K562 (cell line): ENCODE data around the gene GNPTAB. TPM values are rescaled to one million over a fixed set of nuclear protein-coding genes. Genes with fewer than 3 reads are reported as not detected.

Experiments
- ATAC-seq: fragments of 200-7000 bp; cut with Tn5 transposase; 3 replicates; pipeline ENCODE4 v1.9.1; 2020; ENCODE audit warnings: moderate library complexity
- BruUV-seq: library from RNA; stranded (reverse); fragments of 400-500 nt; replicated peaks from 2 replicates; lab custom pipeline; 2021; lab: Mats Ljungman, UMichigan
- CTCF ChIA-PET: fragments of 300-600 bp; formaldehyde crosslinking; extraction: SDS; loops from one replicate; lab custom pipeline; 2021; ENCODE audit warnings: low intra/inter-chr PET ratio; lab: Yijun Ruan, JAX
- POLR2A ChIA-PET: fragments of 300-600, 350-650 bp; sonication (Branson Sonifier 250); formaldehyde crosslinking; extraction: SDS; loops from one replicate; lab custom pipeline; 2021; ENCODE audit warnings: antibody characterized with exemption, inconsistent platforms; lab: Yijun Ruan, JAX
- DNase-seq, 4 experiments: peaks; one replicate each; pipeline versions ENCODE4 v3.0.0 to v3.0.0-alpha.2; 2011 to 2018; ENCODE audit warnings: low spot score in 3 of 4, mixed read lengths in 3 of 4; ENCODE audit errors: extremely low read depth in 1 of 4
- FAIRE-seq: peaks from 2 replicates; lab custom pipeline; 2011; peaks lifted over from hg19 to GRCh38; lab: Jason Lieb, UNC
- H2AFZ ChIP-seq: 2 replicates; pipeline ENCODE4 v1.6.0; 2011; ENCODE audit warnings: low read depth, low read length, control low read depth, inconsistent platforms
- H3K27ac ChIP-seq: fragments of 200-600 bp; 3 replicates; pipeline ENCODE4 v1.8.0; 2011; ENCODE audit warnings: low read depth, mild to moderate bottlenecking, control low read depth, inconsistent platforms, low read length, moderate library complexity, mixed read lengths; ENCODE audit errors: extremely low read depth
- H3K27me3 ChIP-seq, 2 experiments: fragments of 300-600 bp in 1 of 2; 2 replicates in 1 of 2; 3 replicates in 1 of 2; pipeline versions ENCODE4 v1.6.0 to v1.8.0; 2011; ENCODE audit warnings: inconsistent platforms in 2 of 2, low read length in 2 of 2, mild to moderate bottlenecking in 1 of 2, mixed read lengths in 1 of 2, moderate library complexity in 1 of 2; ENCODE audit not compliant: control insufficient read depth in 2 of 2, insufficient read depth in 2 of 2
- H3K36me3 ChIP-seq: fragments of 300-600 bp; 3 replicates; pipeline ENCODE4 v1.8.0; 2011; ENCODE audit warnings: mild to moderate bottlenecking, low read length, inconsistent platforms; ENCODE audit not compliant: control insufficient read depth, insufficient read depth
- H3K4me1 ChIP-seq, 2 experiments: fragments of 200-600 bp in 1 of 2; replicated peaks in 1 of 2; 2 replicates in 1 of 2; 3 replicates in 1 of 2; pipeline versions ENCODE4 v1.5.1 to v1.8.0; 2011; ENCODE audit warnings: inconsistent platforms in 2 of 2, low read length in 2 of 2, mild to moderate bottlenecking in 1 of 2, mixed read lengths in 1 of 2, moderate library complexity in 1 of 2; ENCODE audit not compliant: control insufficient read depth in 2 of 2, insufficient read depth in 2 of 2
- H3K4me2 ChIP-seq: 2 replicates; pipeline ENCODE4 v1.6.1; 2011; ENCODE audit warnings: low read length, control low read depth, inconsistent platforms, mixed read lengths; ENCODE audit not compliant: insufficient read depth
- H3K4me3 ChIP-seq: fragments of 200-600 bp; sonication (generic), shearing (Covaris generic); 2 replicates; pipeline ENCODE4 v1.5.1; 2016; ENCODE audit warnings: control low read depth, inconsistent platforms
- H3K79me2 ChIP-seq: fragments of 200-600 bp; 3 replicates; pipeline ENCODE4 v1.8.0; 2011; ENCODE audit warnings: low read length, inconsistent platforms; ENCODE audit not compliant: control insufficient read depth, insufficient read depth
- H3K9ac ChIP-seq, 2 experiments: 2 replicates each; pipeline versions ENCODE4 v1.6.0 to v1.6.1; 2011; ENCODE audit warnings: low read depth in 2 of 2, low read length in 2 of 2, control low read depth in 1 of 2, inconsistent platforms in 1 of 2, mild to moderate bottlenecking in 1 of 2, mixed read lengths in 1 of 2; ENCODE audit not compliant: insufficient read depth in 1 of 2
- H3K9me1 ChIP-seq: one replicate; pipeline ENCODE4 v1.6.0; 2011; ENCODE audit warnings: inconsistent platforms, mild to moderate bottlenecking, low read length, moderate library complexity; ENCODE audit not compliant: control insufficient read depth, insufficient read depth
- H3K9me3 ChIP-seq: replicated peaks from 2 replicates; pipeline ENCODE4 v1.5.1; 2011; ENCODE audit warnings: low read depth, low read length, inconsistent platforms; ENCODE audit not compliant: control insufficient read depth, insufficient read depth
- H4K20me1 ChIP-seq: replicated peaks from 2 replicates; pipeline ENCODE4 v1.6.1; 2011; ENCODE audit warnings: low read length, inconsistent platforms, mixed read lengths; ENCODE audit not compliant: control insufficient read depth, insufficient read depth
- BCLAF1 ChIP-seq, 2 experiments: fragments of 450-650 bp in 1 of 2; IDR thresholded peaks; 2 replicates each; pipeline ENCODE4 v1.6.1; 2011 to 2017; ENCODE audit warnings: low read depth in 2 of 2, antibody characterized with exemption in 1 of 2, borderline replicate concordance in 1 of 2, low read length in 1 of 2, mild to moderate bottlenecking in 1 of 2, mixed read lengths in 1 of 2; ENCODE audit not compliant: control insufficient read depth in 1 of 2
- DPF2 ChIP-seq: fragments of 450-650 bp; IDR thresholded peaks from 2 replicates; pipeline ENCODE4 v1.6.1; 2016
- MCM7 ChIP-seq, 2 experiments: fragments of 450-650 bp; IDR thresholded peaks; 2 replicates each; pipeline ENCODE4 v1.6.1; 2016 to 2018
- NCOA6 ChIP-seq: fragments of 450-650 bp; IDR thresholded peaks from 2 replicates; pipeline ENCODE4 v1.6.1; 2017; ENCODE audit warnings: mild to moderate bottlenecking
- THRA ChIP-seq: fragments of 450-650 bp; IDR thresholded peaks from 2 replicates; pipeline ENCODE4 v1.6.1; 2017; ENCODE audit warnings: mild to moderate bottlenecking, moderate library complexity
- XRCC4 ChIP-seq: IDR thresholded peaks from one replicate; pipeline ENCODE4 v1.6.1; 2011; ENCODE audit not compliant: insufficient read depth, insufficient read length; ENCODE audit errors: extremely low read depth
- ZBTB1 ChIP-seq: sonication (generic); formaldehyde crosslinking; IDR thresholded peaks from 2 replicates; pipeline ENCODE4 v1.8.1; 2023; ENCODE audit warnings: missing genetic modification reagents, low read depth, mild to moderate bottlenecking, borderline replicate concordance
- ZNF282 ChIP-seq: sonication (generic); formaldehyde crosslinking; IDR thresholded peaks from 2 replicates; pipeline ENCODE4 v1.8.1; 2023; ENCODE audit warnings: missing genetic modification reagents
- ZNF311 ChIP-seq: fragments of 250-450 bp; sonication (Bioruptor Pico); IDR thresholded peaks from 2 replicates; pipeline ENCODE4 v1.4.0; 2020; ENCODE audit warnings: mild to moderate bottlenecking, moderate library complexity
- WGBS: fragments of 100-300 bp; shearing (Covaris generic); methylation state at CpG from one replicate; pipeline ENCODE4 v1.1.6; 2016; ENCODE audit warnings: low coverage, mixed read lengths; ENCODE audit not compliant: insufficient coverage; ENCODE audit errors: missing lambda C conversion rate; 5-methylcytosine and 5-hydroxymethylcytosine counted together
- in situ Hi-C: fragments of 300-500 bp; cut with MboI; formaldehyde crosslinking; loops from 4 replicates; pipeline ENCODE4 v1.15.0; 2018; ENCODE audit warnings: inconsistent platforms, mixed read lengths
- intact Hi-C: fragments of 100-400 bp; cut with micrococcal nuclease; formaldehyde crosslinking; loops from 2 replicates; pipeline ENCODE4 v1.14.2; 2022
- polyA plus RNA-seq, 8 experiments: library from polyadenylated mRNA; depleted of rRNA in 4 of 8; stranded (reverse) in 5 of 8; unstranded in 3 of 8; fragments of >200 nt; fragmentation: Nextera tagmentation in 2 of 8; fragmentation: Illumina TruSeq in 1 of 8; extraction: Ambion mirVana in 2 of 8; extraction: Trizol in 1 of 8; gene quantifications; 2 replicates each; pipeline versions ENCODE4 v1.2.1 to v1.2.3, GENCODE V29; 2011 to 2014; ENCODE audit warnings: inconsistent platforms in 1 of 8, missing spikeins in 1 of 8
- total RNA-seq, 7 experiments: library from RNA; depleted of rRNA in 6 of 7; stranded (reverse); fragments of >200 nt in 6 of 7; fragmentation: Illumina TruSeq in 2 of 7; extraction: Trizol in 2 of 7; gene quantifications; 2 replicates each; pipeline versions ENCODE4 v1.2.1 to v1.2.3, GENCODE V29; 2011 to 2021; ENCODE audit warnings: low replicate concordance in 1 of 7

Gene GNPTAB
- total and polyA plus RNA-seq, 9 of the 15 experiments (the other 6 are each of a cell fraction or from before 2014, with no cell fraction given), result 5.9 to 23.2 (median 19.3) TPM

GRCh38 chr12:101746661-101747060, 84.1 kb downstream of the GNPTAB start (continued):
- no peak for TF ChIP-seq XRCC4
- TF ChIP-seq ZNF311, result no peak
- TF ChIP-seq, all 486 proteins: peak for 0

GRCh38 chr12:101746196-101746595, 84.6 kb downstream of the GNPTAB start:
- H3K79me2 ChIP-seq, result no peaks in the 10 kb centered on the region
- no peak overlapping the region for H2AFZ ChIP-seq
- POLR2A ChIA-PET, result interaction anchor here (1.1 kb wide), 1 partner anchor 26 kb away, joined by 5 read pairs; no protein-coding TSS in a partner anchor
- FAIRE-seq, result no peak
- H3K27ac ChIP-seq, result no peak overlapping the region; the same call in 2 of the 3 replicates
- in situ Hi-C loops, result no loop called here
- H3K9me1 ChIP-seq, result no peaks in the 10 kb centered on the region
- no peaks in the 10 kb centered on the region for H3K9me3 ChIP-seq
- TF ChIP-seq ZNF282 (CRISPR knock-in tag), result no peak
- TF ChIP-seq DPF2, result no peak
- TF ChIP-seq ZBTB1 (CRISPR knock-in tag), result no peak
- no peak for TF ChIP-seq THRA
- no peak for TF ChIP-seq NCOA6
- no peak for TF ChIP-seq BCLAF1 (IDR thresholded peaks at IDR 0.05; ENCODE audit: borderline replicate concordance in 1 of 2, control insufficient read depth in 1 of 2, low read depth in 2 of 2, low read length in 1 of 2)
- no peak for TF ChIP-seq MCM7 (IDR thresholded peaks at IDR 0.05)
- TF ChIP-seq, all 486 proteins: peak for 0
- DNase-seq (no peak), ATAC-seq (no peak)
- H3K36me3 ChIP-seq, result peaks cover 87% of the 10 kb centered on the region
- 74% methylated on average over 1 of the region's 1 CpG for WGBS
- H3K4me3 ChIP-seq, result no peak overlapping the region
- CTCF ChIA-PET, result no interaction called here
- H3K27me3 ChIP-seq, result no peaks in the 10 kb centered on the region
- no peaks in the 10 kb centered on the region for H3K4me1 ChIP-seq
- no peak overlapping the region for H3K9ac ChIP-seq
- no TSS peak for BruUV-seq
- H3K4me2 ChIP-seq, result no peak overlapping the region
- H4K20me1 ChIP-seq, result no peaks in the 10 kb centered on the region
- intact Hi-C loops, result no loop called here
